Ishikawa (cell line): Measurements from ENCODE around the gene PPP1R37.

Experiments
- CEBPB ChIP-seq: IDR thresholded peaks from 2 replicates; pipeline ENCODE4 v1.6.1; 2012
- CREB1 ChIP-seq: IDR thresholded peaks from 2 replicates; pipeline ENCODE4 v1.6.1; 2012; ENCODE audit warnings: low read depth
- EGR1 ChIP-seq: IDR thresholded peaks from 2 replicates; pipeline ENCODE4 v1.6.1; 2012
- EP300 ChIP-seq: IDR thresholded peaks from 2 replicates; pipeline ENCODE4 v1.6.1; 2012; ENCODE audit warnings: borderline replicate concordance
- FOXM1 ChIP-seq: IDR thresholded peaks from 2 replicates; pipeline ENCODE4 v1.6.1; 2012; ENCODE audit warnings: low read depth, borderline replicate concordance
- NFIC ChIP-seq: IDR thresholded peaks from 2 replicates; pipeline ENCODE4 v1.6.1; 2012
- RAD21 ChIP-seq: IDR thresholded peaks from 2 replicates; pipeline ENCODE4 v1.6.1; 2012; ENCODE audit warnings: low read depth
- TAF1 ChIP-seq: IDR thresholded peaks from 2 replicates; pipeline ENCODE4 v1.6.1; 2012; ENCODE audit warnings: low read depth, mild to moderate bottlenecking
- TCF12 ChIP-seq: IDR thresholded peaks from 2 replicates; pipeline ENCODE4 v1.6.1; 2012; ENCODE audit warnings: low read depth
- TEAD4 ChIP-seq: IDR thresholded peaks from 2 replicates; pipeline ENCODE4 v1.6.1; 2012
- YY1 ChIP-seq: IDR thresholded peaks from 2 replicates; pipeline ENCODE4 v1.6.1; 2012; ENCODE audit warnings: low read depth
- ZBTB7A ChIP-seq: IDR thresholded peaks from 2 replicates; pipeline ENCODE4 v1.6.1; 2012; ENCODE audit warnings: low read depth
- TF ChIP-seq, protein P1 (sequence below): IDR thresholded peaks from 2 replicates; pipeline ENCODE4 v1.6.1; 2012
- TF ChIP-seq, protein P2 (sequence below): IDR thresholded peaks from 2 replicates; pipeline ENCODE4 v1.6.1; 2012
- TF ChIP-seq, protein P3 (sequence below): IDR thresholded peaks from 2 replicates; pipeline ENCODE4 v1.6.1; 2012; ENCODE audit warnings: low read depth, mild to moderate bottlenecking

Gene PPP1R37

DNA sequence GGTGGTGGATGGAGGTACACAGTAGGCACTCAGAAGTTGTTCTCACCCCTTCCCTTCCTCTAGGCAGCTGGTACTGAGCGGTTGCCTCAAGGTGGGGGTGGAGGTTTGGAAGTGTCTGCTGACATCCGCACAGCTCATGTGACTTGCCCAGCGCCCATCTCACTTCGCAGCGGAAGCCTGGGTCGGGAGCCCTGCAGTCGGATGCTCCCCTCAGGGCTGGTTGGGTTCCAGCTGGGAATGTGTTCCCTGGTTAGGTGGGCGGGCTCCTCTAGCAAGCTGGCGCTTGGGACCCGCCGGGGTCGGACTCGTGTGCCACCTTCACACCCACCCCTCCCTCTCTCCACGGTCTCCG, 10.2 kb downstream of the PPP1R37 start:
- no peak for TF ChIP-seq ZBTB7A
- no peak for TF ChIP-seq YY1
- TF ChIP-seq CREB1: no peak
- TF ChIP-seq, protein P1, sequence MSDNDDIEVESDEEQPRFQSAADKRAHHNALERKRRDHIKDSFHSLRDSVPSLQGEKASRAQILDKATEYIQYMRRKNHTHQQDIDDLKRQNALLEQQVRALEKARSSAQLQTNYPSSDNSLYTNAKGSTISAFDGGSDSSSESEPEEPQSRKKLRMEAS: no peak
- TF ChIP-seq RAD21: no peak
- TF ChIP-seq, protein P2, sequence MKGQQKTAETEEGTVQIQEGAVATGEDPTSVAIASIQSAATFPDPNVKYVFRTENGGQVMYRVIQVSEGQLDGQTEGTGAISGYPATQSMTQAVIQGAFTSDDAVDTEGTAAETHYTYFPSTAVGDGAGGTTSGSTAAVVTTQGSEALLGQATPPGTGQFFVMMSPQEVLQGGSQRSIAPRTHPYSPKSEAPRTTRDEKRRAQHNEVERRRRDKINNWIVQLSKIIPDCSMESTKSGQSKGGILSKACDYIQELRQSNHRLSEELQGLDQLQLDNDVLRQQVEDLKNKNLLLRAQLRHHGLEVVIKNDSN: no peak
- TF ChIP-seq TEAD4: no peak
- no peak for TF ChIP-seq TCF12
- TF ChIP-seq CEBPB: no peak
- TF ChIP-seq FOXM1: no peak
- no peak for TF ChIP-seq EP300
- TF ChIP-seq EGR1: no peak
- TF ChIP-seq TAF1: no peak
- no peak for TF ChIP-seq NFIC
- TF ChIP-seq, protein P3, sequence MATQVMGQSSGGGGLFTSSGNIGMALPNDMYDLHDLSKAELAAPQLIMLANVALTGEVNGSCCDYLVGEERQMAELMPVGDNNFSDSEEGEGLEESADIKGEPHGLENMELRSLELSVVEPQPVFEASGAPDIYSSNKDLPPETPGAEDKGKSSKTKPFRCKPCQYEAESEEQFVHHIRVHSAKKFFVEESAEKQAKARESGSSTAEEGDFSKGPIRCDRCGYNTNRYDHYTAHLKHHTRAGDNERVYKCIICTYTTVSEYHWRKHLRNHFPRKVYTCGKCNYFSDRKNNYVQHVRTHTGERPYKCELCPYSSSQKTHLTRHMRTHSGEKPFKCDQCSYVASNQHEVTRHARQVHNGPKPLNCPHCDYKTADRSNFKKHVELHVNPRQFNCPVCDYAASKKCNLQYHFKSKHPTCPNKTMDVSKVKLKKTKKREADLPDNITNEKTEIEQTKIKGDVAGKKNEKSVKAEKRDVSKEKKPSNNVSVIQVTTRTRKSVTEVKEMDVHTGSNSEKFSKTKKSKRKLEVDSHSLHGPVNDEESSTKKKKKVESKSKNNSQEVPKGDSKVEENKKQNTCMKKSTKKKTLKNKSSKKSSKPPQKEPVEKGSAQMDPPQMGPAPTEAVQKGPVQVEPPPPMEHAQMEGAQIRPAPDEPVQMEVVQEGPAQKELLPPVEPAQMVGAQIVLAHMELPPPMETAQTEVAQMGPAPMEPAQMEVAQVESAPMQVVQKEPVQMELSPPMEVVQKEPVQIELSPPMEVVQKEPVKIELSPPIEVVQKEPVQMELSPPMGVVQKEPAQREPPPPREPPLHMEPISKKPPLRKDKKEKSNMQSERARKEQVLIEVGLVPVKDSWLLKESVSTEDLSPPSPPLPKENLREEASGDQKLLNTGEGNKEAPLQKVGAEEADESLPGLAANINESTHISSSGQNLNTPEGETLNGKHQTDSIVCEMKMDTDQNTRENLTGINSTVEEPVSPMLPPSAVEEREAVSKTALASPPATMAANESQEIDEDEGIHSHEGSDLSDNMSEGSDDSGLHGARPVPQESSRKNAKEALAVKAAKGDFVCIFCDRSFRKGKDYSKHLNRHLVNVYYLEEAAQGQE: no peak

DNA sequence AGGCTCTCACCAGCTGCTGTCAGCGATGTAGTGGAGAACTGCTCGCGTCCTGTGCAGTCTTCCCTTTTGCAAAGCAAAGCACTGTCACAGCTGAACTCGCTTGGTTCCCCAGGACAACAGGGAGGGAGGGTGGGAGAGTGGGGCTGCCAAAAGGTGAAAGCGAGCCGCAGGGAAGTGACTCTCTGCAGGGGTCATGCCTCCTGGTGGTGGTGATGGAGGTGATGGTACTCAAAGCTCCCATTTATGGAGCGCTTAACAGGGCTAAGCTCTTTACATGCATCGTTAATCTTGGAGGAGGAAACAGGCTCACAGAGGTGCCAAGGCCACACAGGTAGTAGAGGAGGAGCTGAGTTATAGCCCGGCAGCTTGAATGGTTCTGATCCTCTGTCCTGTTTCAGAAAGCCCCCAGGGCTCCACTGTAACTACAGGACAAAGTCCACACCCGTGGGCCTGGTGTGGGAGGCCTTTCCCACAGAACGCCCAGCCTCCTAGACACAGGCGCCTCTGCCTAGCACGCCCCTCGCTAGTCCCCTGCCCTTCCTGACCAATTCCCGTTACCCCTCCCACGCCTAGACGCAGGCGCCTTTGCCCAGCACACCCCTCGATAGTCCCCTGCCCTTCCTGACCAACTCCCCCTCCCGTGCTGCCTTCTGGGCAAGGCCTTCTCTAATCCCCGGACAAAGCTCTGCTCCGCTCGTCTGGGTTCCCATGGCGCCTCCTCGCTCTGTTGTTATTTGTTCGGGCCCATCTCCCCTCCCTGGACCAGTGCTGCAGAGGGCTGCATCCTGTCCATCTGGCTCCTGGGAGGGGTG, 10.7 kb downstream of the PPP1R37 start:
- TF ChIP-seq ZBTB7A (no peak), EGR1 (no peak), YY1 (0 out of 2 replicates have a peak, but pooled peaks have one; percentile 10), CREB1 (no peak), TEAD4 (0 out of 2 replicates have a peak, but pooled peaks have one; percentile 19), TCF12 (peak; percentile 60; the same call in 1 of the 2 replicates), RAD21 (no peak), CEBPB (no peak), NFIC (peak; percentile 57; the same call in 1 of the 2 replicates)
- TF ChIP-seq, protein P1: no peak
- TF ChIP-seq, protein P2: no peak

DNA sequence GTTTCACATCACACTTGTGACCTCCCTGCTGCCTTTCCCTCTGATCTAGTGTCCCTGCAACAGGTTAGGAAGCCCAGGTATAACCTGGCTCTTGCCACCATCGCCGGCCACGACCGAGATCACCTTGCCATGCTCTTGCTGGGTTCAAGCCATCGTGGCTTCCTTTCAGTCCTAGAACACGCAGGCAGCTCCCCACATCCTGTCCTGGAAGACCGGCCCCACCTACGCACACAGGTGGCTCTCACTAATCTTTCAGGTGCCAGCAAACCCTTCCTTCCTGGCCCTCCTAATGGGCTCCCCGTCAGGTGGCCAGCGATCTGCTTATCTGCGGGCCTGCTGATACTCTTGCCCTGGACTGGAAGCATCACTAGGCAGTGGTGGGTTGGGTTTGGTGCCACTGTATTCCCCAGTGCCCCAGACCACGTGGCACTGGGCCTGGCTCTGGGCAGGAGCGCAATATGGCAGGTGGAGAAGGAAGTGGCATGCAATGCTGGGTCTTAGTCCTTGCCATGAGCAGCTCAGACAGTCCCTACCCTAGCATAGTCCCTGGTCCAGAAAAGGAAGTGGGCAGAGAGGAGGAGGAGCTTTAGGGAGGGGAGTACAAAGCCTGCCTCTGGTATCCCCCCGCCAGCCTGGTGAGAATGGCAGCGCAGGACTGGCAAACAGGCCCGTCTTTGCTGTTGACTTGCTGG, 11.8 kb downstream of the PPP1R37 start:
- no peak for TF ChIP-seq NFIC
- TF ChIP-seq FOXM1: no peak
- TF ChIP-seq, protein P1: no peak
- TF ChIP-seq TCF12: no peak
- no peak for TF ChIP-seq TAF1
- TF ChIP-seq ZBTB7A: no peak
- TF ChIP-seq CREB1: no peak

DNA sequence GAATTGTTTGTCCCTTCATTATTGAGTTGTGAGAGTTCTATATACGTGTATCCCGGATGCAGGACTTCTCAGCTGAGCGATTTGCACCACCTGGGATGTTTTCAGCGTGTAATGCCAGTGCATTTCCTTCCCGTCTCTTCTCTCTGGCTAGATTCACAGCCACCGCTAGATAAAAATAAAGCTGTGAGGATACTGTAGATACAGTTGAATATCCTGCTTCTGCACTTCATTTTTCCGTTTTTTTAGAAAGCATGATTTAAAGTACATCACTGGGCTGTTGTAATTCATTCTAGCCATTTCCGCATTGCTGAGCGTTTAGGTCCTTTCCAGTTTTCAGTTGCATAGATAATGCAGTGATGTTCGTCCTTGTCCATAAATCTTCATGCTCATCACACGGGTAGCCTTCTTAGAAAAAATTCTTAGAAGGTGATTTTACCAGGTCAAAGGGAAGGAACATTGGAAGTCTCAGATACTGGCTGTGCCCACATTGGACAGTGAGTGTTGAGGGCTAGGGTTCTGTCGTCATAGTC, 14.7 kb downstream of the PPP1R37 start:
- TF ChIP-seq FOXM1 (no peak), EP300 (no peak), EGR1 (no peak), ZBTB7A (no peak), TAF1 (no peak), YY1 (no peak), TEAD4 (no peak), CEBPB (no peak), NFIC (no peak), TCF12 (no peak), CREB1 (no peak), RAD21 (no peak)
- TF ChIP-seq, protein P1: no peak
- TF ChIP-seq, protein P3: no peak
- TF ChIP-seq, protein P2: no peak
